K562 (cell line): ENCODE results near the gene HAPLN2. TPM values are rescaled to one million over a fixed set of nuclear protein-coding genes. Genes with fewer than 3 reads are reported as not detected.

Source experiments
- ARHGAP35 ChIP-seq: fragments of 450-650 bp; IDR thresholded peaks from 2 replicates; pipeline ENCODE4 v1.6.1; 2018; ENCODE audit not compliant: partially characterized antibody
- ATF1 ChIP-seq, 2 experiments: fragments of 450-650 bp in 1 of 2; IDR thresholded peaks; 2 replicates each; pipeline ENCODE4 v1.6.1; 2016; ENCODE audit warnings: missing compliant biosample characterization in 1 of 2, missing genetic modification characterization in 1 of 2
- E2F5 ChIP-seq: sonication (generic); formaldehyde crosslinking; IDR thresholded peaks from 2 replicates; pipeline ENCODE4 v1.8.0; 2022; ENCODE audit warnings: mild to moderate bottlenecking, missing genetic modification reagents
- E4F1 ChIP-seq: fragments of 250-450 bp; sonication (Bioruptor Pico); IDR thresholded peaks from 2 replicates; pipeline ENCODE4 v1.5.0; 2021; ENCODE audit warnings: mild to moderate bottlenecking, borderline replicate concordance
- ELF1 ChIP-seq: fragments of 200-800 bp; sonication (Bioruptor generic); IDR thresholded peaks from 2 replicates; pipeline ENCODE4 v1.6.1; 2016; ENCODE audit warnings: missing genetic modification characterization, missing compliant biosample characterization
- ETS2 ChIP-seq: IDR thresholded peaks from 2 replicates; pipeline ENCODE4 v1.6.1; 2016; ENCODE audit warnings: borderline replicate concordance, missing genetic modification characterization, mild to moderate bottlenecking, moderate library complexity, missing compliant biosample characterization; ENCODE audit not compliant: poor library complexity, severe bottlenecking
- FOXA1 ChIP-seq: fragments of 450-650 bp; IDR thresholded peaks from 2 replicates; pipeline ENCODE4 v1.6.1; 2016; ENCODE audit warnings: mild to moderate bottlenecking, borderline replicate concordance
- GATAD2B ChIP-seq: fragments of 450-650 bp; IDR thresholded peaks from 2 replicates; pipeline ENCODE4 v1.6.1; 2017; ENCODE audit warnings: mild to moderate bottlenecking, borderline replicate concordance
- KLF6 ChIP-seq: fragments of 250-450 bp; sonication (Bioruptor Pico); IDR thresholded peaks from 2 replicates; pipeline ENCODE4 v1.4.0; 2020; ENCODE audit warnings: mild to moderate bottlenecking, moderate library complexity, borderline replicate concordance
- MCM7 ChIP-seq, 2 experiments: fragments of 450-650 bp; IDR thresholded peaks; 2 replicates each; pipeline ENCODE4 v1.6.1; 2016 to 2018
- PHB2 ChIP-seq: fragments of 450-650 bp; IDR thresholded peaks from 2 replicates; pipeline ENCODE4 v1.6.1; 2017; ENCODE audit warnings: low read depth
- RAD21 ChIP-seq, 2 experiments: fragments of 250-450 bp in 1 of 2; fragments of 450-650 bp in 1 of 2; sonication (Bioruptor Pico) in 1 of 2; formaldehyde crosslinking in 1 of 2; IDR thresholded peaks in 1 of 2; conservative IDR thresholded peaks in 1 of 2; 2 replicates each; pipeline versions ENCODE4 v1.4.0 to v1.8.0; 2020 to 2022; ENCODE audit warnings: mild to moderate bottlenecking in 2 of 2, moderate library complexity in 1 of 2
- SREBF2 ChIP-seq: sonication (generic); formaldehyde crosslinking; IDR thresholded peaks from 2 replicates; pipeline ENCODE4 v1.4.0; 2020; ENCODE audit warnings: mild to moderate bottlenecking, missing genetic modification reagents
- STAG1 ChIP-seq: sonication (generic); formaldehyde crosslinking; IDR thresholded peaks from 2 replicates; pipeline ENCODE4 v1.5.0; 2020; ENCODE audit warnings: missing genetic modification reagents, borderline replicate concordance
- STAT5A ChIP-seq: IDR thresholded peaks from 2 replicates; pipeline ENCODE4 v1.6.1; 2012; ENCODE audit warnings: low read length, inconsistent platforms, borderline replicate concordance
- STAT5B ChIP-seq: fragments of 250-450 bp; sonication (Bioruptor Pico); IDR thresholded peaks from 2 replicates; pipeline ENCODE4 v1.8.0; 2021; ENCODE audit warnings: mild to moderate bottlenecking, inconsistent platforms
- TAL1 ChIP-seq: fragments of 450-650 bp; IDR thresholded peaks from 2 replicates; pipeline ENCODE4 v1.6.1; 2016; ENCODE audit warnings: mild to moderate bottlenecking
- WHSC1 ChIP-seq: IDR thresholded peaks from one replicate; pipeline ENCODE4 v1.6.1; 2012; ENCODE audit warnings: low read length, control low read depth, inconsistent platforms
- ZNF124 ChIP-seq: sonication (generic); formaldehyde crosslinking; IDR thresholded peaks from 2 replicates; pipeline ENCODE4 v1.8.1; 2022; ENCODE audit warnings: missing genetic modification reagents
- ZNF217 ChIP-seq: sonication (generic); formaldehyde crosslinking; IDR thresholded peaks from 2 replicates; pipeline ENCODE4 v1.8.0; 2022; ENCODE audit warnings: mild to moderate bottlenecking, missing genetic modification reagents
- ZNF224 ChIP-seq: sonication (generic); formaldehyde crosslinking; IDR thresholded peaks from 2 replicates; pipeline ENCODE4 v1.8.0; 2022; ENCODE audit warnings: mild to moderate bottlenecking, missing genetic modification reagents
- ZNF41 ChIP-seq: fragments of 250-450 bp; sonication (Bioruptor Pico); conservative IDR thresholded peaks from 2 replicates; pipeline ENCODE4 v1.4.0; 2020; ENCODE audit warnings: mild to moderate bottlenecking
- ZNF740 ChIP-seq, 3 experiments: fragments of 200-800 bp in 1 of 3; sonication (Bioruptor generic) in 1 of 3; sonication (generic) in 1 of 3; formaldehyde crosslinking in 1 of 3; IDR thresholded peaks; 2 replicates each; pipeline versions ENCODE4 v1.6.1 to v1.8.0; 2016 to 2022; ENCODE audit warnings: mild to moderate bottlenecking in 2 of 3, missing compliant biosample characterization in 2 of 3, missing genetic modification characterization in 2 of 3, missing genetic modification reagents in 1 of 3
- polyA plus RNA-seq, 8 experiments: library from polyadenylated mRNA; depleted of rRNA in 4 of 8; stranded (reverse) in 5 of 8; unstranded in 3 of 8; fragments of >200 nt; fragmentation: Nextera tagmentation in 2 of 8; fragmentation: Illumina TruSeq in 1 of 8; extraction: Ambion mirVana in 2 of 8; extraction: Trizol in 1 of 8; gene quantifications; 2 replicates each; pipeline versions ENCODE4 v1.2.1 to v1.2.3, GENCODE V29; 2011 to 2014; ENCODE audit warnings: inconsistent platforms in 1 of 8, missing spikeins in 1 of 8
- total RNA-seq, 7 experiments: library from RNA; depleted of rRNA in 6 of 7; stranded (reverse); fragments of >200 nt in 6 of 7; fragmentation: Illumina TruSeq in 2 of 7; extraction: Trizol in 2 of 7; gene quantifications; 2 replicates each; pipeline versions ENCODE4 v1.2.1 to v1.2.3, GENCODE V29; 2011 to 2021; ENCODE audit warnings: low replicate concordance in 1 of 7

HAPLN2 gene
- total and polyA plus RNA-seq, 9 of the 15 experiments (the other 6 are each of a cell fraction or from before 2014, with no cell fraction given): 0.14 to 5.2 (median 3.8) TPM; not detected in 4

- TF ChIP-seq ELF1 (tag) (peak; percentile 71), ZNF41 (CRISPR knock-in tag) (no peak), GATAD2B (0 out of 2 replicates have a peak, but pooled peaks have one; percentile 70), STAT5A (no peak; the same call in 1 of the 2 replicates), ZNF124 (CRISPR knock-in tag) (no peak), PHB2 (no peak), TAL1 (no peak), ETS2 (tag) (no peak), WHSC1 (no peak), ZNF217 (CRISPR knock-in tag) (no peak), RAD21 (CRISPR knock-in tag; conservative IDR thresholded peaks at IDR 0.05 in 1 of 2, IDR thresholded peaks at IDR 0.05 in 1 of 2) (peak; percentile 92 to 95), SREBF2 (CRISPR knock-in tag) (no peak), FOXA1 (no peak), E4F1 (CRISPR knock-in tag) (no peak), ARHGAP35 (no peak), E2F5 (CRISPR knock-in tag) (peak; percentile 77; the same call in 1 of the 2 replicates), MCM7 (IDR thresholded peaks at IDR 0.05) (no peak), STAT5B (no peak), STAG1 (CRISPR knock-in tag) (peak; percentile 63; the same call in 1 of the 2 replicates), ZNF224 (no peak), KLF6 (no peak), ZNF740 (CRISPR knock-in tag; IDR thresholded peaks at IDR 0.05) (peak; percentile 93), ZNF740 (tag; IDR thresholded peaks at IDR 0.05) (peak in 1 of 2 experiments; percentile 98; a peak in 2 of 4 replicates), ATF1 (CRISPR knock-in tag; IDR thresholded peaks at IDR 0.05) (no peak), ATF1 (tag; IDR thresholded peaks at IDR 0.05) (peak; percentile 85)
These were observed 41.0 kb downstream of the HAPLN2 start (continued) for GRCh38 chr1:156659988-156660751.
